ENCODE measurements around the gene JSRP1. TPM values are rescaled to one million over a fixed set of nuclear protein-coding genes. Genes with fewer than 3 reads are reported as not detected.

JSRP1 gene
- total RNA-seq, 1 donor from 2014 or later: 0.49 TPM

- DNase-seq (ENCODE audit: low spot score): no peak
These were observed 23.7 kb downstream of the JSRP1 start for GRCh38 chr19:2232286-2233151.

- no peak for DNase-seq (ENCODE audit: low spot score)
These were observed 24.5 kb downstream of the JSRP1 start for GRCh38 chr19:2231621-2232221.

- no peak for DNase-seq (ENCODE audit: low spot score)
These were observed 25.2 kb downstream of the JSRP1 start for GRCh38 chr19:2230807-2231533.

- no peak for DNase-seq (ENCODE audit: low spot score)
These were observed 26.1 kb downstream of the JSRP1 start for GRCh38 chr19:2230033-2230531.

GRCh38 chr19:2229103-2230032 lies 26.8 kb downstream of the JSRP1 start:
- DNase-seq (ENCODE audit: low spot score): no peak

GRCh38 chr19:2228157-2229030 lies 27.8 kb downstream of the JSRP1 start:
- DNase-seq (ENCODE audit: low spot score): no peak

GRCh38 chr19:2227415-2228156 lies 28.6 kb downstream of the JSRP1 start:
- no peak for DNase-seq (ENCODE audit: low spot score)

GRCh38 chr19:2226840-2227360 lies 29.3 kb downstream of the JSRP1 start:
- no peak for DNase-seq (ENCODE audit: low spot score)

GRCh38 chr19:2226051-2226839 lies 30.0 kb downstream of the JSRP1 start:
- DNase-seq (ENCODE audit: low spot score): no peak

- DNase-seq (ENCODE audit: low spot score): no peak
These were observed 30.7 kb downstream of the JSRP1 start for GRCh38 chr19:2225415-2226050.

GRCh38 chr19:2224754-2225349 lies 31.4 kb downstream of the JSRP1 start:
- DNase-seq (ENCODE audit: low spot score): no peak

- DNase-seq (ENCODE audit: low spot score): no peak
These were observed 32.3 kb downstream of the JSRP1 start for GRCh38 chr19:2223959-2224358.

GRCh38 chr19:2223391-2223790 lies 32.8 kb downstream of the JSRP1 start:
- DNase-seq (ENCODE audit: low spot score): no peak

- DNase-seq (ENCODE audit: low spot score): no peak
These were observed 34.3 kb downstream of the JSRP1 start for GRCh38 chr19:2221918-2222317.

- no peak for DNase-seq (ENCODE audit: low spot score)
These were observed 34.9 kb downstream of the JSRP1 start for GRCh38 chr19:2221250-2221831.

- DNase-seq (ENCODE audit: low spot score): no peak
These were observed 36.5 kb downstream of the JSRP1 start for GRCh38 chr19:2219726-2220125.

- DNase-seq (ENCODE audit: low spot score): no peak
These were observed 38.6 kb downstream of the JSRP1 start for GRCh38 chr19:2217591-2217990.

Data from ureter (tissue), 1 donor.